ENCODE measurements around the gene OXNAD1. TPM values are rescaled to one million over a fixed set of nuclear protein-coding genes. Genes with fewer than 3 reads are reported as not detected.

OXNAD1 gene
- total and polyA plus RNA-seq, 2 of the 13 experiments (the other 11 are each of a cell fraction or from before 2014, with no cell fraction given): 9.9 to 18.8 TPM

GRCh38 chr3:16338999-16339398 is 74.0 kb downstream of the OXNAD1 start (continued):
- TF ChIP-seq AFF4 (CRISPR knock-in tag; IDR thresholded peaks at IDR 0.05) (no peak), ELF4 (CRISPR knock-in tag; IDR thresholded peaks at IDR 0.05; ENCODE audit: borderline replicate concordance) (no peak), MAFG (CRISPR knock-in tag; IDR thresholded peaks at IDR 0.05) (no peak)

GRCh38 chr3:16343101-16343500 is 78.1 kb downstream of the OXNAD1 start:
- no peaks in the 10 kb centered on the region for H3K9me3 ChIP-seq (ENCODE audit: low read length)
- no peak for FAIRE-seq
- DNase-seq (ENCODE audit: low spot score): no peak
- H3K4me3 ChIP-seq (replicated peaks in 1 of 3; ENCODE audit: insufficient read depth in 1 of 3, low read depth in 2 of 3, low read length in 3 of 3): no peak overlapping the region
- no peak for ATAC-seq
- BruUV-seq (replicated peaks): no TSS peak
- ChIA-PET POLR2A (no interaction called here), CTCF (ENCODE audit: low intra/inter-chr PET ratio, low total read pairs) (no interaction called here)
- intact Hi-C loops (cut with micrococcal nuclease; ENCODE audit: unreplicated experiment): no loop called here
- H3K4me1 ChIP-seq (ENCODE audit: insufficient read depth, low read length): peaks cover 9% of the 10 kb centered on the region; the same call in 1 of the 2 replicates
- no peak overlapping the region for H3K27ac ChIP-seq (ENCODE audit: extremely low read length, insufficient read depth, low read length)
- no peak overlapping the region for H3K9ac ChIP-seq (ENCODE audit: insufficient read depth, low read depth, low read length)
- no peaks in the 10 kb centered on the region for H4K20me1 ChIP-seq (ENCODE audit: insufficient read depth, low read length)
- no peaks in the 10 kb centered on the region for H3K79me2 ChIP-seq (ENCODE audit: insufficient read depth, low read length)
- no peaks in the 10 kb centered on the region for H3K27me3 ChIP-seq (ENCODE audit: control insufficient read depth in 1 of 2, insufficient read depth in 2 of 2, low read length in 2 of 2)
- H2AFZ ChIP-seq (ENCODE audit: low read length): no peak overlapping the region
- no peak overlapping the region for H3K4me2 ChIP-seq (ENCODE audit: low read depth, low read length)
- no CpG with 5 or more reads among the region's 1 CpG for WGBS (ENCODE audit: low lambda C conversion rate)
- in situ Hi-C loops (cut with HindIII; ENCODE audit: extremely low pct_ligation_motif_present, low pct_unique_long_range_greater_than_20kb): no loop called here
- H3K36me3 ChIP-seq (replicated peaks in 1 of 2; ENCODE audit: control insufficient read depth in 1 of 2, insufficient read depth in 2 of 2, low read length in 2 of 2): peaks cover 0 to 2% of the 10 kb centered on the region in 2 experiments; a peak in 1 of 5 replicates
- TF ChIP-seq ZNF17 (CRISPR knock-in tag; IDR thresholded peaks at IDR 0.05): no peak
- no peak for TF ChIP-seq REPIN1 (CRISPR knock-in tag; IDR thresholded peaks at IDR 0.05; ENCODE audit: borderline replicate concordance, low read depth)
- TF ChIP-seq ZNF749 (CRISPR knock-in tag; IDR thresholded peaks at IDR 0.05; ENCODE audit: borderline replicate concordance): no peak
- no peak for TF ChIP-seq ZNF75D (CRISPR knock-in tag; IDR thresholded peaks at IDR 0.05; ENCODE audit: borderline replicate concordance)
- TF ChIP-seq YEATS2 (CRISPR knock-in tag; IDR thresholded peaks at IDR 0.05; ENCODE audit: borderline replicate concordance): no peak
- TF ChIP-seq SUZ12 (IDR thresholded peaks at IDR 0.05; ENCODE audit: low read depth, low read length): no peak
- TF ChIP-seq MEF2D (CRISPR knock-in tag; IDR thresholded peaks at IDR 0.05): no peak
- TF ChIP-seq ZNF484 (CRISPR knock-in tag; IDR thresholded peaks at IDR 0.05; ENCODE audit: borderline replicate concordance, low read depth): no peak
- TF ChIP-seq DMTF1 (CRISPR knock-in tag; IDR thresholded peaks at IDR 0.05): no peak
- TF ChIP-seq KMT2B (CRISPR knock-in tag; IDR thresholded peaks at IDR 0.05): no peak
- TF ChIP-seq ZNF713 (CRISPR knock-in tag; IDR thresholded peaks at IDR 0.05): no peak
- no peak for TF ChIP-seq ZHX1 (CRISPR knock-in tag; IDR thresholded peaks at IDR 0.05; ENCODE audit: low read depth)
- TF ChIP-seq ATM (IDR thresholded peaks at IDR 0.05; ENCODE audit: borderline replicate concordance): no peak

Measured in HepG2 (cell line).